HEK293 (cell line): ENCODE results near the gene FOXB2.
A peak's percentile ranks its signal among the peaks of the same experiment; 100 is the strongest.

Experiments used
- CTCF ChIA-PET: fragments of 350-600 bp; formaldehyde crosslinking; extraction: SDS; loops from one replicate; lab custom pipeline; 2021; ENCODE audit warnings: antibody characterized with exemption; lab: Yijun Ruan, JAX
- POLR2A ChIA-PET: fragments of 300-600 bp; formaldehyde crosslinking; extraction: SDS; loops from one replicate; lab custom pipeline; 2020; ENCODE audit warnings: antibody characterized with exemption, inconsistent platforms; lab: Yijun Ruan, JAX
- H3K27ac ChIP-seq: fragments of 200-500 bp; sonication (Bioruptor generic); 2 replicates; pipeline ENCODE4 v1.5.1; 2014; ENCODE audit warnings: low read depth, low read length, control low read depth, inconsistent platforms; ENCODE audit errors: extremely low read depth
- H3K36me3 ChIP-seq, 2 experiments: fragments of 200-500 bp in 1 of 2; sonication (Bioruptor generic) in 1 of 2; 1 replicate in 1 of 2; 2 replicates in 1 of 2; pipeline ENCODE4 v1.5.1; 2014 to 2017; ENCODE audit warnings: inconsistent platforms in 2 of 2, low read length in 2 of 2; ENCODE audit not compliant: control insufficient read depth in 2 of 2, insufficient read depth in 1 of 2
- H3K4me1 ChIP-seq: fragments of 200-500 bp; sonication (Bioruptor generic); 2 replicates; pipeline ENCODE4 v1.5.1; 2014; ENCODE audit warnings: mild to moderate bottlenecking, low read length, inconsistent platforms; ENCODE audit not compliant: control insufficient read depth, insufficient read depth
- H3K4me3 ChIP-seq: 2 replicates; pipeline ENCODE4 v1.5.1; 2011; ENCODE audit warnings: low read depth, mild to moderate bottlenecking, control low read depth, low read length, moderate library complexity
- H3K9me3 ChIP-seq: fragments of 200-500 bp; sonication (Bioruptor generic); 2 replicates; pipeline ENCODE4 v1.5.1; 2014; ENCODE audit warnings: low read depth, low read length, inconsistent platforms; ENCODE audit not compliant: control insufficient read depth, insufficient read depth
- OSR2 ChIP-seq: fragments of 450-650 bp; formaldehyde crosslinking; IDR thresholded peaks from 2 replicates; pipeline ENCODE4 v1.5.1; 2016; ENCODE audit warnings: missing biosample characterization, missing genetic modification characterization
- PRDM6 ChIP-seq: fragments of 450-650 bp; formaldehyde crosslinking; IDR thresholded peaks from 2 replicates; pipeline ENCODE4 v1.5.1; 2017; ENCODE audit warnings: missing biosample characterization, missing genetic modification characterization
- SETDB1 ChIP-seq: IDR thresholded peaks from one replicate; pipeline ENCODE4 v1.6.1; 2017; ENCODE audit warnings: mild to moderate bottlenecking, low read length, moderate library complexity, mixed read lengths; ENCODE audit not compliant: insufficient read length
- SP3 ChIP-seq: fragments of 450-650 bp; formaldehyde crosslinking; IDR thresholded peaks from 2 replicates; pipeline ENCODE4 v1.5.1; 2016; ENCODE audit warnings: missing biosample characterization, missing genetic modification characterization
- ZBTB26 ChIP-seq: fragments of 450-650 bp; formaldehyde crosslinking; optimal IDR thresholded peaks from 2 replicates; pipeline ENCODE3; 2016; ENCODE audit warnings: missing biosample characterization, mild to moderate bottlenecking, missing genetic modification characterization
- ZBTB44 ChIP-seq: fragments of 450-650 bp; IDR thresholded peaks from 2 replicates; pipeline ENCODE4 v1.5.1; 2018; ENCODE audit warnings: missing biosample characterization, mild to moderate bottlenecking, missing genetic modification characterization
- ZBTB8A ChIP-seq: fragments of 450-650 bp; formaldehyde crosslinking; IDR thresholded peaks from 2 replicates; pipeline ENCODE4 v1.5.1; 2016; ENCODE audit warnings: missing biosample characterization, missing genetic modification characterization
- ZIC2 ChIP-seq: fragments of 450-650 bp; formaldehyde crosslinking; IDR thresholded peaks from 2 replicates; pipeline ENCODE4 v1.5.1; 2016; ENCODE audit warnings: missing biosample characterization, missing genetic modification characterization
- ZNF140 ChIP-seq: fragments of 450-650 bp; formaldehyde crosslinking; IDR thresholded peaks from 2 replicates; pipeline ENCODE4 v1.5.1; 2016; ENCODE audit warnings: missing biosample characterization, missing genetic modification characterization
- ZNF239 ChIP-seq: fragments of 450-650 bp; formaldehyde crosslinking; IDR thresholded peaks from 2 replicates; pipeline ENCODE4 v1.5.1; 2016; ENCODE audit warnings: missing biosample characterization, missing genetic modification characterization
- ZNF350 ChIP-seq: fragments of 450-650 bp; formaldehyde crosslinking; IDR thresholded peaks from 2 replicates; pipeline ENCODE4 v1.5.0; 2017; ENCODE audit warnings: missing biosample characterization, mild to moderate bottlenecking, missing genetic modification characterization
- ZNF596 ChIP-seq: fragments of 450-650 bp; IDR thresholded peaks from 2 replicates; pipeline ENCODE4 v1.5.0; 2018; ENCODE audit warnings: missing biosample characterization, mild to moderate bottlenecking, missing genetic modification characterization, moderate library complexity
- ZNF600 ChIP-seq: fragments of 450-650 bp; formaldehyde crosslinking; IDR thresholded peaks from 2 replicates; pipeline ENCODE4 v1.5.1; 2016; ENCODE audit warnings: missing biosample characterization, missing genetic modification characterization
- ZNF660 ChIP-seq: fragments of 450-650 bp; IDR thresholded peaks from 2 replicates; pipeline ENCODE4 v1.5.1; 2018; ENCODE audit warnings: missing biosample characterization, mild to moderate bottlenecking, missing genetic modification characterization
- ZNF747 ChIP-seq: fragments of 450-650 bp; formaldehyde crosslinking; IDR thresholded peaks from 2 replicates; pipeline ENCODE4 v1.5.1; 2016; ENCODE audit warnings: missing biosample characterization, missing genetic modification characterization
- ZNF768 ChIP-seq: fragments of 450-650 bp; formaldehyde crosslinking; IDR thresholded peaks from 2 replicates; pipeline ENCODE4 v1.5.1; 2018; ENCODE audit warnings: missing biosample characterization, mild to moderate bottlenecking, missing genetic modification characterization
- ZSCAN16 ChIP-seq: fragments of 450-650 bp; formaldehyde crosslinking; IDR thresholded peaks from 2 replicates; pipeline ENCODE4 v1.5.1; 2016; ENCODE audit warnings: missing biosample characterization, missing genetic modification characterization

Gene FOXB2

GRCh38 chr9:77003366-77003765 is 16.1 kb upstream of the FOXB2 start:
- TF ChIP-seq ZNF350 (tag by site-specific recombination), result no peak
- no peak for TF ChIP-seq ZNF140 (tag by site-specific recombination)
- no peak for TF ChIP-seq ZSCAN16
- TF ChIP-seq SP3 (tag by site-specific recombination), result no peak
- TF ChIP-seq, all 188 proteins: peak for 0
- Histone ChIP-seq H3K4me3 (no peak overlapping the region), H3K9me3 (no peaks in the 10 kb centered on the region), H3K27ac (no peak overlapping the region), H3K4me1 (no peaks in the 10 kb centered on the region), H3K36me3 (no peaks in the 10 kb centered on the region)
- ChIA-PET CTCF (interaction anchor here (0.6 to 2.0 kb wide), 4 partner anchors 16 to 202 kb away, joined by 3 to 7 read pairs (median 3); no protein-coding TSS in a partner anchor), POLR2A (interaction anchor here (0.7 kb wide), 1 partner anchor 45 kb away, joined by 7 read pairs; no protein-coding TSS in a partner anchor)

GRCh38 chr9:77005216-77005615 is 14.2 kb upstream of the FOXB2 start:
- Histone ChIP-seq H3K27ac (no peak overlapping the region), H3K4me3 (no peak overlapping the region), H3K4me1 (peaks cover 5% of the 10 kb centered on the region; the same call in 1 of the 2 replicates), H3K9me3 (no peaks in the 10 kb centered on the region), H3K36me3 (no peaks in the 10 kb centered on the region)
- TF ChIP-seq OSR2 (peak; percentile 88), SETDB1 (peak; percentile 25), ZNF747 (tag by site-specific recombination) (no peak), ZNF239 (no peak), ZIC2 (tag by site-specific recombination) (0 out of 2 replicates have a peak, but pooled peaks have one; percentile 9), ZSCAN16 (0 out of 2 replicates have a peak, but pooled peaks have one; percentile 11), PRDM6 (tag by site-specific recombination) (peak; percentile 34), ZNF768 (tag by site-specific recombination) (no peak), ZBTB8A (tag by site-specific recombination) (0 out of 2 replicates have a peak, but pooled peaks have one; percentile 12)
- POLR2A ChIA-PET, result no interaction called here
- CTCF ChIA-PET, result interaction anchor here (0.8 to 1.2 kb wide), 2 partner anchors 11 to 18 kb away, joined by 4 to 5 read pairs; no protein-coding TSS in a partner anchor

GRCh38 chr9:77010527-77010926 is 8.9 kb upstream of the FOXB2 start:
- Histone ChIP-seq H3K4me1 (peaks cover 7% of the 10 kb centered on the region; the same call in 1 of the 2 replicates), H3K36me3 (no peaks in the 10 kb centered on the region), H3K27ac (no peak overlapping the region), H3K9me3 (no peaks in the 10 kb centered on the region), H3K4me3 (no peak overlapping the region)
- TF ChIP-seq ZNF600 (tag by site-specific recombination), result peak; percentile 27; the same call in 1 of the 2 replicates
- peak; percentile 44 for TF ChIP-seq ZBTB44 (tag by site-specific recombination)
- TF ChIP-seq ZBTB26, result no peak
- TF ChIP-seq ZNF660, result no peak
- peak; percentile 82 for TF ChIP-seq ZNF596 (tag by site-specific recombination)
- ChIA-PET CTCF (interaction anchor here (0.5 to 1.4 kb wide), 8 partner anchors 8 to 283 kb away, joined by 3 to 6 read pairs (median 4); no protein-coding TSS in a partner anchor), POLR2A (no interaction called here)
